Stomach (tissue), 9 donors: ENCODE results near the gene CES3. TPM values are rescaled to one million over a fixed set of nuclear protein-coding genes. Genes with fewer than 3 reads are reported as not detected.

Experiments
- DNase-seq, 2 donors: peaks; one replicate each; pipeline versions ENCODE4 v3.0.0 to v3.0.0-alpha.2; 2013 to 2019
- H3K27ac ChIP-seq, 5 donors: fragments of 200-600 bp in 4 of 5; sonication (generic) in 4 of 5; one replicate each; pipeline ENCODE4 v1.5.1; 2013 to 2019; ENCODE audit warnings: mild to moderate bottlenecking in 1 of 5, moderate library complexity in 1 of 5
- H3K27me3 ChIP-seq, 3 donors: fragments of 200-600 bp; sonication (generic); one replicate each; pipeline ENCODE4 v1.5.1; 2017 to 2019; ENCODE audit warnings: mixed run types in 1 of 3
- H3K36me3 ChIP-seq, 4 donors: fragments of 200-600 bp; sonication (generic); 1 replicate in 3 of 4; 2 replicates in 1 of 4; pipeline ENCODE4 v1.5.1; 2016 to 2019
- H3K4me1 ChIP-seq, 4 donors: fragments of 200-600 bp; sonication (generic); one replicate each; pipeline ENCODE4 v1.5.1; 2016 to 2019
- H3K4me3 ChIP-seq, 4 donors: fragments of 200-600 bp; sonication (generic) in 3 of 4; one replicate each; pipeline ENCODE4 v1.5.1; 2016 to 2019; ENCODE audit warnings: mild to moderate bottlenecking in 1 of 4
- H3K9me3 ChIP-seq, 4 donors: fragments of 200-600 bp; sonication (generic); one replicate each; pipeline ENCODE4 v1.5.1; 2016 to 2019
- CTCF ChIP-seq, 7 experiments: fragments of 450-650 bp in 4 of 7; fragments of 200-600 bp in 3 of 7; sonication (generic) in 3 of 7; IDR thresholded peaks; one replicate each; pipeline ENCODE4 v1.5.1; 2016 to 2019; ENCODE audit warnings: antibody characterized with exemption in 7 of 7, control low read depth in 2 of 7, mild to moderate bottlenecking in 1 of 7
- EP300 ChIP-seq: sonication (generic); formaldehyde crosslinking; IDR thresholded peaks from one replicate; pipeline ENCODE4 v1.6.1; 2017; ENCODE audit warnings: antibody characterized with exemption
- POLR2A ChIP-seq, 4 donors: fragments of 450-650 bp; IDR thresholded peaks; one replicate each; pipeline ENCODE4 v1.6.1; 2016; ENCODE audit warnings: antibody characterized with exemption in 4 of 4, control low read depth in 2 of 4, mild to moderate bottlenecking in 1 of 4, moderate library complexity in 1 of 4
- POLR2AphosphoS5 ChIP-seq, 3 donors: sonication (generic); formaldehyde crosslinking; IDR thresholded peaks; one replicate each; pipeline ENCODE4 v1.6.1; 2016; ENCODE audit warnings: antibody characterized with exemption in 3 of 3
- WGBS, 5 donors: extraction: QIAGEN DNeasy Blood & Tissue Kit in 3 of 5; methylation state at CpG; one replicate each; pipeline versions ENCODE4 v1.1.5 to v1.1.7; 2013 to 2018; 5-methylcytosine and 5-hydroxymethylcytosine counted together
- intact Hi-C: fragments of 100-400 bp; cut with DNase I; formaldehyde crosslinking; loops from one replicate; pipeline ENCODE4 v1.15.1; 2023; ENCODE audit warnings: low total_unique reads
- polyA plus RNA-seq, 3 donors: library from polyadenylated mRNA; stranded (reverse); fragments of 200-250 nt; gene quantifications; one replicate each; pipeline ENCODE4 v1.2.3, GENCODE V29; 2013
- total RNA-seq, 5 donors: library from RNA; depleted of rRNA; stranded (reverse); fragments of >200 nt; gene quantifications; one replicate each; pipeline versions ENCODE4 v1.1.0 to v1.2.3, GENCODE V29; 2014 to 2016
- donor health status: healthy with polysubstance abuse.
- donor health status: Bipolar disorder and iron deficiency.
- donor health status: healthy.

The CES3 gene
- total and polyA plus RNA-seq, 8 donors, result 0.37 to 145 (median 2.9) TPM; not detected in 2

DNA sequence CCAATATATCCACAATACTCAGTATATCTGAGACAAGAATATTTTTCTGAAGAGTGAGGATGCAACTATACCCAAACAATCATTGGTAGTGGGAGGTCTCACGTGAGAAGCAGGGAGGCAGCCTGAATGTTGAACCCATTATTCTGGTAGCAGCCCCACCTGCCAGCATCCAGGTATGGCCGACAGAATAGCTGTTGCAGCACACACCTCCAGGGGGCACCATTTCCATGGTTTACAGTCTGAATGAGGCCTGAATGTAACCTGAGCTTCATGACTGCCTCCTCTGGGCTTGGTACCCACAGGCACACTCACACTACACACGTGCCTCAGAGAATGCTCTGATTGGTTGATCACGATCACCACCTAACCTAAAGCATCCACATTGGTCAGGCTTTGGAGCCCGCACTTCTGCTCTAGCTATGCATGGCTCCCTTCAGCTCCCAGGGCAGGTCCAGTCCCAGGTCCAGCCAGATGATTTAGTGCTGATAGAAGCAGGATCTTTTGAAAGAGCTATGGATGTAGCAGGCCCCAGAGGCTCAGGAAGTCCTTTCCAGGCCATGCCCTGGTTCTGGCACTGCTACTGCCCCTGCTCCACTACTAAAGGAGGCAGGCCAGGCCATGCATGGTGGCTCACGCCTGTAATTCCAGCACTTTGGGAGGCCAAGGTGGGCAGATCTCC lies 56.9 kb downstream of the CES3 start:
- H3K4me1 ChIP-seq, result peaks cover 17 to 27% (median 25%) of the 10 kb centered on the region in 4 donors
- no peak overlapping the region for H3K27ac ChIP-seq
- H3K36me3 ChIP-seq, result no peaks in the 10 kb centered on the region
- no peak for TF ChIP-seq POLR2A (IDR thresholded peaks at IDR 0.05)
- TF ChIP-seq CTCF (IDR thresholded peaks at IDR 0.05), result peak in 5 of 7 experiments; percentile 59 to 95 (median 64)
- peak in 1 of 3 donors; percentile 64 for TF ChIP-seq POLR2AphosphoS5 (IDR thresholded peaks at IDR 0.05)
- TF ChIP-seq EP300, result no peak
- no peaks in the 10 kb centered on the region for H3K9me3 ChIP-seq
- intact Hi-C loops, result no loop called here
- 24 to 32% (median 30%) methylated on average over 6 of the region's 6 CpGs for WGBS, 5 donors
- DNase-seq, result peak; percentile 87 to 93
- H3K27me3 ChIP-seq, result peaks cover 0 to 25% (median 17%) of the 10 kb centered on the region in 3 donors
- no peak overlapping the region for H3K4me3 ChIP-seq

DNA sequence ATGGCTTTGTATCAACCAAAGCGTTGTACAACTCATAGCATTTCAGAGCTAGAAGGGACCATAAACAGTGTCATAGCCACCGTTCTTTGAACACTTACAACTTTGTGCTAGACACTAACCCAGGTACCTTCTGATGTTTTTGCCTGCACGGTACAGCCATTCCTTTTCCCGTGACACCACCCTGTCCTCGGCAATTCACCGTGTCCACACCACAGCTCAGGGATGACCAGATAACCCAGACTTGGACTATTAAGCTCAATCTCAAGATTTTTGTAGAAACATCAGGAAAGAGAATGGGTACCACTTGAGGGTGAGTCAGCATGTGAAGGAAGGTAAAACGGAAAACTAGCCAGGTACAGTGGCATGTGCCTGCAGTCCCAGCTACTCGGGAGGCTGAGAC lies 58.1 kb downstream of the CES3 start:
- Histone ChIP-seq H3K27ac (no peak overlapping the region), H3K36me3 (no peaks in the 10 kb centered on the region), H3K27me3 (peaks cover 0 to 13% (median 5%) of the 10 kb centered on the region in 3 donors), H3K4me3 (no peak overlapping the region), H3K9me3 (no peaks in the 10 kb centered on the region), H3K4me1 (peaks cover 6 to 30% (median 22%) of the 10 kb centered on the region in 4 donors)
- TF ChIP-seq EP300 (no peak), POLR2A (IDR thresholded peaks at IDR 0.05) (no peak), CTCF (IDR thresholded peaks at IDR 0.05) (no peak), POLR2AphosphoS5 (IDR thresholded peaks at IDR 0.05) (no peak)
- no peak for DNase-seq
- intact Hi-C loops, result no loop called here
- 75 to 86% (median 85%) methylated on average over 8 of the region's 8 CpGs for WGBS, 5 donors

DNA sequence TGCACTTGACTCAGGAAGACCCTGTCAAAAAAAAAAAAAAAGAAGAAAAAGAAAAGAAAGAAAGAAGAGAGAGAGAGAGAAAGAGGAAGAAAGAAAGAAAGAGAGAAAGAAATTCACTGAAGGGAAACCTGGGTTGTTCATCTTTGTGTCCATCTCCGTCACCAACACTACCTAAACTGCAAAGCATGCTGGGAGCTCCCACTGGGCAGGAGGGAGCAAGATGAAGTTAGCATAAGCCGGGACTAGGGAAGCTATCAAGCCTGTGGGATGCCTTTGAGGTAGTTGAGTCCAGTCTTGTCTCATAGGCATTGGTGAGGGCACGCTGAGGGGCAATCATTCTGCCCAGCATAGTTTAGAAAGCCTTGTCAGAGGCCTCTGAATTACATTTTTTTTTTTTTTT lies 60.3 kb downstream of the CES3 start:
- Histone ChIP-seq H3K4me1 (peaks cover 0 to 23% (median 16%) of the 10 kb centered on the region in 4 donors), H3K4me3 (no peak overlapping the region), H3K27me3 (no peaks in the 10 kb centered on the region), H3K36me3 (no peaks in the 10 kb centered on the region), H3K9me3 (no peaks in the 10 kb centered on the region), H3K27ac (no peak overlapping the region)
- DNase-seq, result peak in 1 of 2 donors; percentile 1
- intact Hi-C loops, result no loop called here
- whole genome bisulfite sequencing, 5 donors, result 75 to 91% (median 90%) methylated on average over 3 of the region's 3 CpGs
- no peak for TF ChIP-seq EP300
- no peak for TF ChIP-seq POLR2AphosphoS5 (IDR thresholded peaks at IDR 0.05)
- TF ChIP-seq CTCF (IDR thresholded peaks at IDR 0.05), result no peak
- TF ChIP-seq POLR2A (IDR thresholded peaks at IDR 0.05), result no peak

DNA sequence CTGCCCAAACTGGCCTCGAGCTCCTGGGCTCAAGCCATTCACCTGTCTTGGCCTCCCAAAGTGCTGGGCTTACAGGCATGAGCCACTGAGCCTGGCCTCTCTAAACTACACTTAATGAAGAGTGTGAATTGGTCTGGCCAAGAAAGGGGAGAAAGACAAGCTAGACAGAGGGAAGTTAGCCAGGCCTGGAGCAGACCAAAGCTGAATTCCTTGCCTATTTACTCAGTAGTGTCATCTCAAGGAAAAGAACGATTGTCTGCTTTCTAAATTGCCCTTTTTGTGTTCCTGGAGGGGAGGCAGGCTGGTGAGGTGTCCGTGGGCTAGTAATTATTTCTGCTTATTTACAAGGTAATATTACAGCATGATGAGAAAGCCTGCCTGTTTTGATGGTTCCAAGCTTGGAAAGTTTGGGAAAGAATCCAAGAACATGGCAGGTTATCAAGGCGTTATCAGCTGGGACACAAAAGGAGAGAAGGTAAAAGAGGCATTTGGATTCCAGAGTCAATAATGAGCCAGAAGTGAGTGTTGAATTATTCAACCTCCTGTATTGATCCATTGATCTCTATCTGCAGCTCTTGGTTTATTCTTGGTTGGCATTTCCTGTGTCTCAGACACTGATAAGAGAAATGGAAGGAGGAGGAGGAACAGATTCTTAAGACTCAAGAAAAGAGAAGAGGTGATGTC lies 61.6 kb downstream of the CES3 start:
- Histone ChIP-seq H3K4me3 (no peak overlapping the region), H3K9me3 (no peaks in the 10 kb centered on the region), H3K27me3 (no peaks in the 10 kb centered on the region), H3K36me3 (no peaks in the 10 kb centered on the region), H3K4me1 (peaks cover 0 to 23% (median 16%) of the 10 kb centered on the region in 4 donors), H3K27ac (peak overlapping the region in 2 of 5 donors; percentile 32 to 39)
- intact Hi-C loops, result no loop called here
- WGBS, 5 donors, result 29 to 53% (median 30%) methylated on average over 4 of the region's 4 CpGs
- peak in 1 of 2 donors; percentile 26 for DNase-seq
- TF ChIP-seq CTCF (IDR thresholded peaks at IDR 0.05), result no peak
- TF ChIP-seq EP300, result no peak
- no peak for TF ChIP-seq POLR2A (IDR thresholded peaks at IDR 0.05)
- peak in 2 of 3 donors; percentile 76 to 78 for TF ChIP-seq POLR2AphosphoS5 (IDR thresholded peaks at IDR 0.05)
